NCI-H2029 (cell line): ENCODE data around the gene ALDH16A1.

Source experiments
- DNase-seq: peaks from one replicate; lab custom pipeline; 2025; lab: John Stamatoyannopoulos, UW

ALDH16A1 gene

DNA sequence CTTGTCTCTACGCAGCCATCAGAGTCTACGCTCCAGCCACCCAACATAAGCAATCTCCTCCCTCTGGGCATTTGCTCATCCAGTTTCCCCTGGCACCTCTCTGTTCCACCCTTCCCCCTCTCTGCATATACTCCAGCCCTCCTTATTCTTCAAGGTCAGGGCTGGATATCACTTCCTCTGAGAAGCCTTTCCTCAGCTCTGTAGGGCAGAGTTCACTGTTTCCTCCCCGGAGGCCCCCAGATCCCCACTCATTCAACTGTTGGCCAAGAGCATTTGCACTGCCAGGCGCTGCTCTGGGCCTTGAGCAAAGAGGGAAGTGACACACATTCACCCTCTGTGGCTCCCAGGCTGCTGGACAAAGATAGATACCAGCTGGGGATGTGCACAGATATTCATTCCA, 62.7 kb downstream of the ALDH16A1 start:
- DNase-seq = no peak

DNA sequence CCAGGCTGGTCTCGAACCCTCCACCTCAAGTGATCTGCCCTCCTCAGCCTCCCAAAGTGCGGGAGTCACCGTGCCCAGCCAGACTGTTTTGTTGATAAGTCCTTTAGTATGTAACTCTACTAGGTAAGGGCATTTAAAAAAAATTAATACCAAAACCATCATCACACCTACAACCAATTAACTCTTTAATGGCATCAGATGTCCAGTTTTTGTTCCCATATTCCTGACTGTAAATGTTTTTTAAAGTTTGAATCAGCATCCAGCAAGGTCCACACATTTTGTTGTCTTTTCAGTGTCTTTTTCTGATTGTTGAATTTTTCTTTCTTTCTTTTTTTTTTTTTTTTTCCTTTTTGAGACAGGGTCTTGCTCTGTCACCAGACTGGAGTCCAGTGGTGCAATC, 65.0 kb downstream of the ALDH16A1 start:
- DNase-seq = no peak
